H1 (cell line): ENCODE results near the gene PELO. TPM values are rescaled to one million over a fixed set of nuclear protein-coding genes. Genes with fewer than 3 reads are reported as not detected.

Experiments used
- CTCF ChIA-PET: fragments of 300-600 bp; sonication (Branson Sonifier 250); formaldehyde crosslinking; loops from one replicate; lab custom pipeline; 2021; ENCODE audit not compliant: partially characterized antibody; lab: Charles Lee
- POLR2A ChIA-PET: fragments of 300-600 bp; sonication (Branson Sonifier 250); formaldehyde crosslinking; loops from one replicate; lab custom pipeline; 2021; ENCODE audit warnings: inconsistent platforms; ENCODE audit not compliant: partially characterized antibody; lab: Charles Lee
- DNase-seq, 2 experiments: peaks; one replicate each; pipeline versions ENCODE4 v3.0.0 to v3.0.0-alpha.2; 2010 to 2022; ENCODE audit warnings: low spot score in 2 of 2, low read depth in 1 of 2, mixed read lengths in 1 of 2
- FAIRE-seq: peaks from 2 replicates; lab custom pipeline; 2011; peaks lifted over from hg19 to GRCh38; lab: Jason Lieb, UNC
- H2AFZ ChIP-seq: 2 replicates; pipeline ENCODE4 v1.8.1; 2012; ENCODE audit warnings: low read length, inconsistent platforms
- H2AK5ac ChIP-seq: 2 replicates; pipeline ENCODE4 v1.6.1; 2013; ENCODE audit warnings: low read depth, low read length
- H2BK120ac ChIP-seq: replicated peaks from 2 replicates; pipeline ENCODE3; 2013; ENCODE audit warnings: low read depth, low read length, inconsistent platforms
- H2BK12ac ChIP-seq: 2 replicates; pipeline ENCODE4 v1.6.1; 2013; ENCODE audit warnings: low read depth, low read length
- H2BK15ac ChIP-seq: 2 replicates; pipeline ENCODE4 v1.6.1; 2013; ENCODE audit warnings: low read length
- H2BK20ac ChIP-seq: 2 replicates; pipeline ENCODE4 v1.6.1; 2013; ENCODE audit warnings: low read length
- H2BK5ac ChIP-seq: 2 replicates; pipeline ENCODE4 v1.6.1; 2013; ENCODE audit warnings: low read depth, low read length
- H3K14ac ChIP-seq: 2 replicates; pipeline ENCODE4 v1.6.1; 2013; ENCODE audit warnings: inconsistent platforms; ENCODE audit not compliant: insufficient read length
- H3K18ac ChIP-seq: 2 replicates; pipeline ENCODE4 v1.6.1; 2013; ENCODE audit warnings: low read length; ENCODE audit errors: extremely low read depth
- H3K23ac ChIP-seq: 2 replicates; pipeline ENCODE4 v1.6.1; 2013; ENCODE audit warnings: inconsistent platforms; ENCODE audit not compliant: insufficient read length
- H3K23me2 ChIP-seq: 2 replicates; pipeline ENCODE4 v1.6.1; 2013; ENCODE audit warnings: low read depth, low read length
- H3K27ac ChIP-seq: 2 replicates; pipeline ENCODE4 v1.6.1; 2011; ENCODE audit warnings: low read depth, low read length, inconsistent platforms
- H3K27me3 ChIP-seq, 4 experiments: replicated peaks in 1 of 4; 1 replicate in 1 of 4; 2 replicates in 3 of 4; pipeline versions ENCODE4 v1.6.1 to v1.8.1; 2011 to 2013; ENCODE audit warnings: low read length in 3 of 4, mild to moderate bottlenecking in 3 of 4, inconsistent platforms in 2 of 4, mixed read lengths in 2 of 4, moderate library complexity in 1 of 4; ENCODE audit not compliant: control insufficient read depth in 3 of 4, insufficient read depth in 3 of 4; ENCODE audit errors: extremely low read depth in 1 of 4
- H3K36me3 ChIP-seq, 4 experiments: 2 replicates each; pipeline versions ENCODE4 v1.6.1 to v1.8.1; 2011 to 2013; ENCODE audit warnings: mild to moderate bottlenecking in 4 of 4, low read length in 3 of 4, moderate library complexity in 2 of 4, control low read depth in 1 of 4, inconsistent platforms in 1 of 4; ENCODE audit not compliant: insufficient read depth in 4 of 4, control insufficient read depth in 2 of 4
- H3K4ac ChIP-seq: replicated peaks from 2 replicates; pipeline ENCODE3; 2013; ENCODE audit warnings: low read length, low read depth, mixed read lengths, inconsistent platforms; ENCODE audit not compliant: insufficient read length
- H3K4me1 ChIP-seq, 4 experiments: replicated peaks in 1 of 4; 1 replicate in 1 of 4; 2 replicates in 3 of 4; pipeline versions ENCODE4 v1.6.1 to v1.8.1; 2011 to 2013; ENCODE audit warnings: low read length in 3 of 4, inconsistent platforms in 2 of 4, mixed read lengths in 1 of 4; ENCODE audit not compliant: insufficient read depth in 4 of 4, control insufficient read depth in 3 of 4
- H3K4me2 ChIP-seq, 2 experiments: 2 replicates each; pipeline versions ENCODE4 v1.6.1 to v1.8.1; 2011 to 2013; ENCODE audit warnings: low read depth in 2 of 2, low read length in 2 of 2, control low read depth in 1 of 2, inconsistent platforms in 1 of 2, mild to moderate bottlenecking in 1 of 2; ENCODE audit not compliant: insufficient read depth in 1 of 2
- H3K4me3 ChIP-seq, 4 experiments: fragments of 200-600, 300-600 bp in 1 of 4; sonication (generic), shearing (Covaris generic), sonication (Bioruptor Twin) in 1 of 4; 2 replicates each; pipeline versions ENCODE4 v1.5.1 to v1.8.1; 2011 to 2016; ENCODE audit warnings: low read length in 4 of 4, low read depth in 3 of 4, control low read depth in 2 of 4, inconsistent platforms in 2 of 4, mild to moderate bottlenecking in 2 of 4, mixed read lengths in 1 of 4, moderate library complexity in 1 of 4; ENCODE audit not compliant: insufficient read depth in 2 of 4; ENCODE audit errors: extremely low read depth in 1 of 4
- H3K56ac ChIP-seq: replicated peaks from 2 replicates; pipeline ENCODE3; 2013; ENCODE audit warnings: low read depth, mild to moderate bottlenecking, mixed read lengths, low read length, inconsistent platforms; ENCODE audit not compliant: insufficient read length
- H3K79me1 ChIP-seq: 2 replicates; pipeline ENCODE4 v1.6.1; 2013; ENCODE audit warnings: low read depth, low read length, control low read depth
- H3K79me2 ChIP-seq, 2 experiments: 2 replicates each; pipeline versions ENCODE4 v1.6.1 to v1.8.1; 2012 to 2013; ENCODE audit warnings: low read length in 2 of 2, mild to moderate bottlenecking in 2 of 2, inconsistent platforms in 1 of 2; ENCODE audit not compliant: insufficient read depth in 2 of 2, control insufficient read depth in 1 of 2
- H3K9ac ChIP-seq, 4 experiments: replicated peaks in 1 of 4; 1 replicate in 1 of 4; 2 replicates in 3 of 4; pipeline versions ENCODE4 v1.6.1 to v1.8.1; 2011 to 2013; ENCODE audit warnings: low read depth in 3 of 4, low read length in 3 of 4, control low read depth in 2 of 4, mild to moderate bottlenecking in 2 of 4, moderate library complexity in 2 of 4, inconsistent platforms in 1 of 4; ENCODE audit errors: extremely low read depth in 1 of 4
- H3K9me3 ChIP-seq, 2 experiments: 2 replicates each; pipeline versions ENCODE4 v1.6.1 to v1.8.1; 2012 to 2013; ENCODE audit warnings: mild to moderate bottlenecking in 2 of 2, moderate library complexity in 2 of 2, control low read depth in 1 of 2, inconsistent platforms in 1 of 2, low read depth in 1 of 2, low read length in 1 of 2, mixed read lengths in 1 of 2; ENCODE audit not compliant: insufficient read depth in 2 of 2
- H4K20me1 ChIP-seq, 2 experiments: replicated peaks in 1 of 2; 2 replicates each; pipeline versions ENCODE3 to v1.8.1; 2011 to 2013; ENCODE audit warnings: inconsistent platforms in 2 of 2, low read length in 2 of 2, mild to moderate bottlenecking in 1 of 2; ENCODE audit not compliant: insufficient read depth in 2 of 2, control insufficient read depth in 1 of 2
- H4K5ac ChIP-seq: 2 replicates; pipeline ENCODE4 v1.6.1; 2013; ENCODE audit warnings: low read length, low read depth, mixed read lengths, inconsistent platforms; ENCODE audit not compliant: insufficient read length
- H4K8ac ChIP-seq: 2 replicates; pipeline ENCODE4 v1.8.0; 2013; ENCODE audit warnings: mild to moderate bottlenecking, moderate library complexity, low read length, inconsistent platforms; ENCODE audit not compliant: insufficient read depth; ENCODE audit errors: extremely low read depth
- H4K91ac ChIP-seq: replicated peaks from 2 replicates; pipeline ENCODE3; 2013; ENCODE audit warnings: low read length, mixed read lengths, inconsistent platforms; ENCODE audit not compliant: insufficient read length
- BRCA1 ChIP-seq: IDR thresholded peaks from 2 replicates; pipeline ENCODE4 v1.6.1; 2012; ENCODE audit warnings: low read depth, low read length, improper control_type of control experiment
- CREB1 ChIP-seq: IDR thresholded peaks from 2 replicates; pipeline ENCODE4 v1.6.1; 2012; ENCODE audit warnings: inconsistent platforms
- CTBP2 ChIP-seq: IDR thresholded peaks from 2 replicates; pipeline ENCODE4 v1.7.0; 2011; ENCODE audit warnings: borderline replicate concordance, mild to moderate bottlenecking, moderate library complexity, mixed read lengths, low read length; ENCODE audit not compliant: insufficient read depth, insufficient read length
- E2F6 ChIP-seq: IDR thresholded peaks from 2 replicates; pipeline ENCODE4 v1.6.1; 2012; ENCODE audit warnings: inconsistent platforms
- EGR1 ChIP-seq: IDR thresholded peaks from 2 replicates; pipeline ENCODE4 v1.6.1; 2011; ENCODE audit warnings: low read depth, low read length, borderline replicate concordance
- HDAC2 ChIP-seq, 2 experiments: fragments of 300-600 bp in 1 of 2; sonication (generic) in 1 of 2; IDR thresholded peaks; 2 replicates each; pipeline ENCODE4 v1.6.1; 2011 to 2012; ENCODE audit warnings: low read depth in 2 of 2, low read length in 2 of 2, mild to moderate bottlenecking in 2 of 2, moderate library complexity in 2 of 2, borderline replicate concordance in 1 of 2, inconsistent platforms in 1 of 2
- POLR2AphosphoS5 ChIP-seq: IDR thresholded peaks from 2 replicates; pipeline ENCODE4 v1.6.1; 2011; ENCODE audit warnings: low read depth, low read length
- SAP30 ChIP-seq: fragments of 300-600 bp; sonication (generic); IDR thresholded peaks from 2 replicates; pipeline ENCODE4 v1.7.1; 2012; ENCODE audit warnings: low read length, moderate library complexity, mild to moderate bottlenecking, inconsistent platforms; ENCODE audit not compliant: insufficient read depth, insufficient replicate concordance
- SIRT6 ChIP-seq: IDR thresholded peaks from one replicate; pipeline ENCODE4 v1.7.1; 2012; ENCODE audit warnings: low read length, inconsistent platforms
- SP1 ChIP-seq: IDR thresholded peaks from 2 replicates; pipeline ENCODE4 v1.6.1; 2011; ENCODE audit warnings: low read depth, low read length
- SP2 ChIP-seq: IDR thresholded peaks from 2 replicates; pipeline ENCODE4 v1.6.1; 2012; ENCODE audit warnings: mild to moderate bottlenecking, low read length, inconsistent platforms
- WGBS, 2 experiments: shearing (Covaris generic) in 1 of 2; methylation state at CpG; one replicate each; pipeline versions ENCODE4 v1.1.6 to v1.1.7; 2013 to 2015; ENCODE audit warnings: low lambda C conversion rate in 2 of 2, mixed read lengths in 2 of 2, inconsistent platforms in 1 of 2, low coverage in 1 of 2, missing lambda C conversion rate in 1 of 2; ENCODE audit not compliant: insufficient replicate concordance in 2 of 2, insufficient coverage in 1 of 2, insufficient read length in 1 of 2; ENCODE audit errors: extremely low coverage in 1 of 2, missing lambda C conversion rate in 1 of 2; 5-methylcytosine and 5-hydroxymethylcytosine counted together
- polyA plus RNA-seq, 7 experiments: library from polyadenylated mRNA; depleted of rRNA in 3 of 7; stranded (reverse) in 5 of 7; unstranded in 2 of 7; fragments of >200 nt in 5 of 7; fragments of 200-250 nt in 2 of 7; gene quantifications; 1 replicate in 5 of 7; 2 replicates in 1 of 7; 4 replicates in 1 of 7; pipeline versions ENCODE4 v1.2.1 to v1.2.3, GENCODE V29; 2011 to 2013; ENCODE audit warnings: missing spikeins in 2 of 7, mixed read lengths in 2 of 7
- total RNA-seq: library from RNA; stranded (reverse); fragmentation: NEBNext Ultra II Directional; extraction: Animal tissue kit (Norgen Biotek cat#: 25700); gene quantifications from 2 replicates; pipeline ENCODE4 v1.2.1, GENCODE V29; 2021

Gene PELO
- total and polyA plus RNA-seq, 2 of the 8 experiments (the other 6 are each of a cell fraction or from before 2014, with no cell fraction given): 10.8 to 18.5 TPM

- Histone ChIP-seq H3K79me2 (peaks cover 0 to 42% of the 10 kb centered on the region in 2 experiments; a peak in 3 of 4 replicates), H3K4me3 (peak overlapping the region; percentile 81 to 93 (median 86)), H2BK20ac (no peak overlapping the region), H3K79me1 (peaks cover 3% of the 10 kb centered on the region), H2AFZ (0 out of 2 replicates have a peak overlapping the region, but pooled peaks have one; percentile 66), H4K5ac (peak overlapping the region; percentile 11), H3K14ac (no peak overlapping the region), H3K23me2 (peaks cover 21% of the 10 kb centered on the region), H3K27me3 (no peaks in the 10 kb centered on the region), H4K91ac (peak overlapping the region; percentile 25), H3K4ac (no peak overlapping the region), H2BK15ac (no peak overlapping the region), H3K9me3 (no peaks in the 10 kb centered on the region), H2BK12ac (peak overlapping the region; percentile 60; the same call in 1 of the 2 replicates), H3K36me3 (peaks cover 0 to 14% (median 3%) of the 10 kb centered on the region in 4 experiments; a peak in 2 of 8 replicates), H4K8ac (peak overlapping the region; percentile 64; the same call in 1 of the 2 replicates), H2AK5ac (no peak overlapping the region), H3K23ac (no peak overlapping the region), H3K4me1 (peaks cover 5 to 11% (median 9%) of the 10 kb centered on the region in 4 experiments; a peak in 5 of 7 replicates), H3K56ac (peak overlapping the region; percentile 50), H2BK120ac (no peak overlapping the region), H3K18ac (peak overlapping the region; percentile 1; the same call in 1 of the 2 replicates), H3K27ac (peak overlapping the region; percentile 88), H3K4me2 (peak overlapping the region; percentile 89 to 94), H3K9ac (peak overlapping the region in 3 of 4 experiments; percentile 65 to 82 (median 81); a peak in 6 of 7 replicates), H4K20me1 (peaks cover 4 to 8% of the 10 kb centered on the region in 2 experiments), H2BK5ac (peak overlapping the region; percentile 98)
- FAIRE-seq (no peak), DNase-seq (peak in 1 of 2 experiments; percentile 46)
- ChIA-PET POLR2A (interaction anchor here (0.6 to 3.7 kb wide), 14 partner anchors 10 to 1572 kb away, joined by 3 to 29 read pairs (median 3); partner anchors contain the start of genes ITGA1 and PELO), CTCF (interaction anchor here (1.2 to 3.8 kb wide), 5 partner anchors 11 to 116 kb away, joined by 3 to 39 read pairs (median 4); partner anchors contain the start of genes ITGA1 and PELO)
- 1% methylated on average over 19 of the region's 19 CpGs; no CpG with 5 or more reads in 1 of the 2 experiments for WGBS, 2 experiments
- TF ChIP-seq SAP30 (peak; percentile 68), CTBP2 (no peak), SP2 (no peak), CREB1 (no peak), POLR2AphosphoS5 (no peak), SP1 (peak; percentile 65; the same call in 1 of the 2 replicates), BRCA1 (no peak), HDAC2 (IDR thresholded peaks at IDR 0.05; ENCODE audit: borderline replicate concordance in 1 of 2, low read depth in 2 of 2, low read length in 2 of 2) (peak; percentile 66 to 90), EGR1 (no peak), SIRT6 (no peak), E2F6 (no peak)
These were observed 11.8 kb downstream of the PELO start for GRCh38 chr5:52799358-52799982.
